Osteoblast (primary cell): Measurements from ENCODE around the gene HEXD. TPM values are rescaled to one million over a fixed set of nuclear protein-coding genes. Genes with fewer than 3 reads are reported as not detected.

Experiments used
- DNase-seq: peaks from one replicate; pipeline ENCODE4 v3.0.0; 2011; ENCODE audit warnings: low spot score, mixed read lengths; ENCODE audit not compliant: insufficient read length; ENCODE audit errors: missing footprints
- H2AFZ ChIP-seq: 2 replicates; pipeline ENCODE4 v1.6.0; 2011; ENCODE audit warnings: mild to moderate bottlenecking, low read length
- H3K27ac ChIP-seq: 2 replicates; pipeline ENCODE4 v1.5.1; 2011; ENCODE audit warnings: mild to moderate bottlenecking, low read depth, low read length, moderate library complexity
- H3K27me3 ChIP-seq: 2 replicates; pipeline ENCODE4 v1.6.0; 2012; ENCODE audit warnings: mild to moderate bottlenecking, control low read depth, inconsistent platforms, low read length, moderate library complexity; ENCODE audit not compliant: insufficient read depth
- H3K36me3 ChIP-seq: 2 replicates; pipeline ENCODE4 v1.5.1; 2011; ENCODE audit warnings: mild to moderate bottlenecking, low read length, control low read depth, moderate library complexity; ENCODE audit not compliant: insufficient read depth
- H3K4me1 ChIP-seq: 2 replicates; pipeline ENCODE4 v1.5.1; 2011; ENCODE audit warnings: mild to moderate bottlenecking, low read length, control low read depth, moderate library complexity; ENCODE audit not compliant: insufficient read depth
- H3K4me2 ChIP-seq: 2 replicates; pipeline ENCODE4 v1.6.0; 2011; ENCODE audit warnings: mild to moderate bottlenecking, low read length; ENCODE audit not compliant: insufficient read depth
- H3K4me3 ChIP-seq: fragments of 200-600 bp; sonication (generic); 3 replicates; pipeline ENCODE4 v1.5.1; 2012; ENCODE audit warnings: mild to moderate bottlenecking, low read length, inconsistent platforms; ENCODE audit not compliant: insufficient read depth
- H3K79me2 ChIP-seq: 2 replicates; pipeline ENCODE4 v1.6.0; 2012; ENCODE audit warnings: mild to moderate bottlenecking, low read length, control low read depth, inconsistent platforms; ENCODE audit not compliant: insufficient read depth
- H3K9me3 ChIP-seq: 2 replicates; pipeline ENCODE4 v1.5.1; 2011; ENCODE audit warnings: low read depth, low read length, control low read depth
- H4K20me1 ChIP-seq: 2 replicates; pipeline ENCODE4 v1.6.0; 2012; ENCODE audit warnings: mild to moderate bottlenecking, low read length, control low read depth; ENCODE audit not compliant: insufficient read depth
- total RNA-seq: library from RNA; depleted of rRNA; stranded (reverse); fragments of >200 nt; gene quantifications from 2 replicates; pipeline ENCODE4 v1.2.3, GENCODE V29; 2012
- TF ChIP-seq, protein P1 (sequence below): IDR thresholded peaks from 2 replicates; pipeline ENCODE4 v1.5.1; 2011; ENCODE audit warnings: mild to moderate bottlenecking, low read depth, low read length, moderate library complexity; ENCODE audit errors: extremely low read depth

The HEXD gene
- total RNA-seq, 1 donor, result 20.3 TPM

DNA sequence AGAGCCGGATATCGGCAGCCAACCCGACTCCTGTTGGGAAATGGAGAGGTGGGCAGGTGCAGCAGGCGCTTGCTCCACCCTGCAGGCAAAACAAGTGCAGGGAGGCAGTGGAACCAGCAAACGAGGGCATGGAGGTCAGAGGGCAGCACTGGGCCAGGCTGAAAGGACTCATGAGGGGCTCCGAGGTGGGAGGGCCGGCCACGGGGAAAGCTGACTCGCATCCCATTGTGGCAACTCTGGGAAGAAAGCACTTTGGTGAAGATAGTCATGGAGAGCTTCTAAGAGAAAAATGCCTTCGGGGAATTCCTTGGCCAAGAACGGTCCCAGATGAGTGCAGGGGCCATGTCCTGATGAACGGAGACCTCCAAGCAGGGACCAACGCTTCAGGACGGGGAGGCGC is 28.0 kb downstream of the HEXD start:
- H2AFZ ChIP-seq, result no peak overlapping the region
- TF ChIP-seq, protein P1, sequence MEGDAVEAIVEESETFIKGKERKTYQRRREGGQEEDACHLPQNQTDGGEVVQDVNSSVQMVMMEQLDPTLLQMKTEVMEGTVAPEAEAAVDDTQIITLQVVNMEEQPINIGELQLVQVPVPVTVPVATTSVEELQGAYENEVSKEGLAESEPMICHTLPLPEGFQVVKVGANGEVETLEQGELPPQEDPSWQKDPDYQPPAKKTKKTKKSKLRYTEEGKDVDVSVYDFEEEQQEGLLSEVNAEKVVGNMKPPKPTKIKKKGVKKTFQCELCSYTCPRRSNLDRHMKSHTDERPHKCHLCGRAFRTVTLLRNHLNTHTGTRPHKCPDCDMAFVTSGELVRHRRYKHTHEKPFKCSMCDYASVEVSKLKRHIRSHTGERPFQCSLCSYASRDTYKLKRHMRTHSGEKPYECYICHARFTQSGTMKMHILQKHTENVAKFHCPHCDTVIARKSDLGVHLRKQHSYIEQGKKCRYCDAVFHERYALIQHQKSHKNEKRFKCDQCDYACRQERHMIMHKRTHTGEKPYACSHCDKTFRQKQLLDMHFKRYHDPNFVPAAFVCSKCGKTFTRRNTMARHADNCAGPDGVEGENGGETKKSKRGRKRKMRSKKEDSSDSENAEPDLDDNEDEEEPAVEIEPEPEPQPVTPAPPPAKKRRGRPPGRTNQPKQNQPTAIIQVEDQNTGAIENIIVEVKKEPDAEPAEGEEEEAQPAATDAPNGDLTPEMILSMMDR, result no peak
- H3K36me3 ChIP-seq, result peaks cover 11% of the 10 kb centered on the region

DNA sequence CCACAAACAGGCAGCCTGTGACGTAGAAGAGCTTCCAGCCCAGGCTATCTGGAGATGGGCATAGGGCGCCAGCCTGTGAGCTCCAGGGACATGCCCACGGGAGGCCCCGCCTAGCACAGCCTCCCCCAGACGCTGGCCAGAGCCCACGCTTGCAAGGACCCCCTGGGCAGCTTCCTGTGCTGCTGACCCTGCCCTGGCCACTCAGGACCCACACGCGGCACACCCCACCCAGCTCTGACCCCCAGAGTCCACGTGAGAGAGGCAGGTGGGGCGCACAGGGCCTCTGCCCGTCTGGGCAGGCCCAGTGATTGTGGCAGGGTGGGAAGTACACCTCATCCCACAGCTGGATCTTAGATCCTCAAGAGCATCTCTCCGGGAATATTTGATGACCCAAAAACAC is 28.5 kb downstream of the HEXD start:
- H3K4me1 ChIP-seq, result peaks cover 7% of the 10 kb centered on the region
- H3K36me3 ChIP-seq, result peaks cover 11% of the 10 kb centered on the region

More for the DNA sequence above, 28.0 kb downstream of the HEXD start:
- no peaks in the 10 kb centered on the region for H3K27me3 ChIP-seq
- peaks cover 23% of the 10 kb centered on the region for H3K79me2 ChIP-seq
- peak; percentile 65 for DNase-seq
- peaks cover 7% of the 10 kb centered on the region for H3K4me1 ChIP-seq
- no peak overlapping the region for H3K4me3 ChIP-seq
- no peaks in the 10 kb centered on the region for H3K9me3 ChIP-seq
- no peak overlapping the region for H3K4me2 ChIP-seq
- peaks cover 29% of the 10 kb centered on the region for H4K20me1 ChIP-seq
- peak overlapping the region; percentile 17 for H3K27ac ChIP-seq

DNA sequence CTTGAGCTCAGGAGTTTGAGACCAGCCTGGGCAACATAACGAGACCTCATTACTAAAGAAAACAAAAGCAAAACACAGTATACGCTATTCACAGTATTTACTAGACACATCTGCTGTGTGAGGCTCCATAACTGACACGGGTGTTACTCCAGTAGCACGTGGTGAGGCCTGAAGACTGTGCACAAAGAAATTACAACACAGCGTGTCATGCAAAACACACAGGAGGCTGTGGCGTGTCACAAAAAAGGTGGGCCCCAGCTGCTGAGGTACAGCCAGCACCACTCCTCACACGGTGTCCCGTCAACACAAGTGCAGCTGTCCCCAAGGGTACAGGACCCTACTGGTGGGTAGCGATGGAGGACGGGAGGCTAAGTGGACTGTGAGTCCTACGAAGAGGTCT is 29.7 kb downstream of the HEXD start:
- no peak overlapping the region for H3K4me3 ChIP-seq
- H3K9me3 ChIP-seq, result no peaks in the 10 kb centered on the region
- H3K79me2 ChIP-seq, result peaks cover 23% of the 10 kb centered on the region
- H3K4me1 ChIP-seq, result peaks cover 7% of the 10 kb centered on the region
- no peaks in the 10 kb centered on the region for H3K27me3 ChIP-seq
- peak; percentile 58 for DNase-seq
- H3K36me3 ChIP-seq, result peaks cover 11% of the 10 kb centered on the region
- TF ChIP-seq, protein P1, result no peak
- no peak overlapping the region for H3K4me2 ChIP-seq
- H2AFZ ChIP-seq, result no peak overlapping the region
- peaks cover 22% of the 10 kb centered on the region for H4K20me1 ChIP-seq
- H3K27ac ChIP-seq, result no peak overlapping the region

More for the DNA sequence above, 28.5 kb downstream of the HEXD start:
- peaks cover 23% of the 10 kb centered on the region for H3K79me2 ChIP-seq
- DNase-seq, result peak; percentile 65
- no peak overlapping the region for H3K4me2 ChIP-seq
- TF ChIP-seq, protein P1, result no peak
- no peak overlapping the region for H2AFZ ChIP-seq
- H3K4me3 ChIP-seq, result no peak overlapping the region
- no peak overlapping the region for H3K27ac ChIP-seq
- H3K27me3 ChIP-seq, result no peaks in the 10 kb centered on the region
- no peaks in the 10 kb centered on the region for H3K9me3 ChIP-seq
- H4K20me1 ChIP-seq, result peaks cover 28% of the 10 kb centered on the region

DNA sequence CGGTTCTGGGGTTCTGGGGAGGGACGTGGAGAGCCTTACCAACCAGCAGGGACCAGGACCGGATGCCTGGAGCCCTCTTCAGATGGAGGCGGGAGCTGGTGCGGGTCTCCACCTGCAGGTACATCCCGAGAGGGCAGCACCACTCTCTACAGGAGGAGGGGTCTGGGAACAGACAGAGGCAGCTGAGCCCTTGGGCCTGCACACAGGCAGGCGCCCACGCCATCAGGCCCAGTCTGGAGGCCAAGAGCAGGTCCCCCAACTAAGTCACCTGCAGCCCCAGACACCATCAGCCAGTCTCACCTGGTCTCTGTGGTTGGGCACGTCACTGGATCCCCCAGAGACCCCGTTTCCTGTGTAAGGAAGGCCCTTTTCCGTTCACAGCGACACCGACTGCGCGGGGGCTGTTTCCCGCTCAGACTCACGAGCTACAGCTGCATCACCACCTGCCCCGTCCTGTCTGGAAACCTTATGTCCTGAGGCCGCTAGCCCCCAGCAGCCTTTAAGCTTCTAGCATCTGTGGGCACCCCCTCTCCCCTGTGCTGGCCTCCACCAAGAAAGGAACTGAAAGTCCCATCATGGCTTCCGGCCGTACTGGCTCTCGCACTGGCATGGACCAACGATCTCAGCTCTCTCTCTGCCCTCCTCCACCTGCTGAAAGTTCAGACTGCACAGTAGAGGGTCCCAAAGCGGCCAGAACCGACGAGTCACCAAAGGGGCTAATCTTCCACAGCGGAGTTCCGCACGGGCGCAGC is 31.2 kb downstream of the HEXD start:
- Histone ChIP-seq H3K79me2 (peaks cover 23% of the 10 kb centered on the region), H3K4me1 (peaks cover 7% of the 10 kb centered on the region), H3K27me3 (no peaks in the 10 kb centered on the region), H3K4me3 (peak overlapping the region; percentile 93), H3K9me3 (no peaks in the 10 kb centered on the region), H3K27ac (no peak overlapping the region), H4K20me1 (peaks cover 22% of the 10 kb centered on the region), H3K4me2 (peak overlapping the region; percentile 95), H2AFZ (no peak overlapping the region), H3K36me3 (peaks cover 6% of the 10 kb centered on the region)
- TF ChIP-seq, protein P1, result no peak
- peak; percentile 66 for DNase-seq
